Renal cortical epithelial cell (primary cell): ENCODE data around the gene ATG2A. TPM values are rescaled to one million over a fixed set of nuclear protein-coding genes. Genes with fewer than 3 reads are reported as not detected.

ENCODE experiments used
- DNase-seq: peaks from one replicate; pipeline ENCODE4 v3.0.0-alpha.2; 2011; ENCODE audit warnings: low read depth
- total RNA-seq: library from RNA; depleted of rRNA; stranded (reverse); fragments of >200 nt; gene quantifications from 2 replicates; pipeline ENCODE4 v1.2.3, GENCODE V29; 2014

ATG2A gene
- total RNA-seq, 1 donor from 2014 or later = 28.9 TPM

DNA sequence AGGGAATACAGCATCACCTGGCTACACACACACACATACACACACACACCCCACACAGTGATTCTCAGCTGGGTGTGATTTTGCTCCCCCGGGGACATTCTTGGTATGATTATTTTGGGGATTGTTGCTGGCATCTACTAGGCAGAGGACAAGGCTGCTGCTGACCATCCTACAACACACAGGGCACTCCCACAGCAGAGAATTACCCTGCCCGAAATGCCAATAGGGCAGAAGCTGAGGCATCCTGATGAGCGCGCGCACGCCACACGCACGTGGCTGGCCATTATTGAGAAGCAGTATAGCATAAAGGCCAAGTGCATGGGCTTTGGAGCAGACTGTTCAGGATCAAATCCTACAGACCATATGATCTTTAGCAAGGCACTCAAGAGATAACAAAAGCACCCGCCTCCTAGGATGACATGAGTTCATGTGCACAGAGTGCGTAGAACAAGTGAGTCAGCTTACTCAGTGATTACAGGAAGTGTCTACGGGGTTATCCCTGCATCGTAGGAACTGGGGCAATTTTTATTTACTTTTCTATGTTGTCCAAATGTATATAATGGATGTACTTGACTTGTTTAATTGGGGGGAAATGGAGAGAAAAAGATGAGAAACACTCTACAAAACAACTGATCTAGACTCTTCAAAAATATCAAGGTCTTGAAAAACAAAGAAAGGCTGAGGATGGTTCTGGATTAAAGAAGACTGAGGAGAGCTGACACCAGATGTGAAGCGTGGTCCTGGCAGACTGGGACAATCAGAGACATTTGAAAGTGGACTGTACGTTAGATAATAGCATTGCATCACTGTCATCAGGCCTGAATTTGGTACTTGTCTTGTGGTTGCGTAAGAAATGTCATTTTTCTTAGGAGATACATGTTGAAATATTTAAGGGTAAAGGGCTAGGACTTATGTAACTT is 31.4 kb downstream of the ATG2A start:
- DNase-seq = peak; percentile 51

DNA sequence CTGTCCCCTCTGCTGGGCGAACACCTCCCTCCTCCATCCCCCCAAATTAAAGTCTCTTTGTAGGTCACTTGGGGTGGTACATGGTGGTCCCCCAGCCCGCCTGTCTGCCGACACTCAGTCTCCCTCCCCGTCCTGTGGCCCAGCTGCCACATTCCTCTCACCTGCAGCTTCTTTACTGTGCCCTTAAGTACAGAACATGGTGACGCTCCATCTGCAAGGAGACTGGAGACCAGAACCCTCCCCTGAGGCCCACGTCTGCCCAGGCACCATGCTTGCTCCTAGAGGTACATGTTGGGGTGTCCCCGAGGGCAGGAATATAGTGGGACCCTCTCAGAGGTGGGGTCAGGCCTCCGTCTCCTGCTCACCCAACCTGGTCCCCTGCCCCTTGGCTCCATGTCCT is 33.0 kb downstream of the ATG2A start:
- no peak for DNase-seq

DNA sequence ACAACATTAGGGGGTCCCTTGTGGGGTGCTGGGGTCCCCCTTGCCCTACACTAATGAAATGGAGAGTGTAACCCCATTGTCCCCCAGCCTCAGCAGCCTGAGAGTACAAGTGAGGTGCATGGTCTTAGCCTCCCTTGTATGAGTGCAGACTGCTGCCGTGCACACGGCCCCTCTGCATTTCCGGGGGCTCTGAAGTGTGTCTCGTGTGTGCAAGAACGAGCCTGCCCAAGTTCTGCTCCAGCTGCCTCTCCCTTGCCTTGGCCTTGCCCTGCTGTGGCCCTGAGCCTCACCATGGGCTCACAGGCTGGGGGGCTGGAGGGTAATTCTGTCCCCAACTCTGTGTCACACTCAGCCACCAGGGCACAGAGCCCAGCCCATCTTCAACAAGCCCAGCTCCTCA is 33.4 kb downstream of the ATG2A start:
- no peak for DNase-seq

DNA sequence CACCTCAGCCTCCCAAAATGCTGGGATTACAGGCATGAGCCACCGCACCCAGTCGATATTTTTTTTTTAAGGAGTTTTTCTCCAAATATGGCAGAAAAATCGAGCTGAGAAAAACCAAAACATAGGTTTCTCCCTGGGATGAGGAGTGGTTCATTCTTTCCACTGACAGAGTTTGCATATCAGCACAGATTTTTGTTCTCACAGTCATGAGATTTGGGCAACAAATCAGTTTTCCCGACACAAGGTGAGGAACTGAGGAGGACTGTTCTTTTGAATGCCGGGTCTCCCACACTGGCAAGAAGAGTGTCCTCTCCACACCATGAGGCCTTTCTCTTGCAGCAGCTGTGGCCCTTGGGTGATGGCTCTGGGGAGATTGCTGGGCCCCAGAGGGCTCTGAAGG is 34.8 kb downstream of the ATG2A start:
- DNase-seq = no peak

DNA sequence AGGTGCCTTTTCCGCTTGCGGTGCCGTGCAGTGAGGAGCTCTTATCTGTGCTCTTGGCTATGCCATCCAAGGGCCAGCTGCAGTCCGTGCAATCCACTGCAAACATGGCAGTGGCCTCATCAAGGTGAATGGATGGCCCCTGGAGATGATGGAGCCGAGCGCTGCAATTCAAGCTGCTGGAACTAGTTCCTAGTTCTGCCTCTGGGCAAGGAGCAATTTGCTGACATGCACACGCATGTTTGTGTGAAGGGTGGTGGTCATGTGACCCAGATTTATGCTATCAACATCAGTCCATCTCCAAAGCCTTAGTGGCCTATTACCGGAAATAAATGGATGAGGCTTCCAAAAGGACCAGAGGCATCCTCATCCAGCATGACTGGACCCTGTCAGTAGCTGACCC is 35.5 kb downstream of the ATG2A start:
- DNase-seq = no peak

DNA sequence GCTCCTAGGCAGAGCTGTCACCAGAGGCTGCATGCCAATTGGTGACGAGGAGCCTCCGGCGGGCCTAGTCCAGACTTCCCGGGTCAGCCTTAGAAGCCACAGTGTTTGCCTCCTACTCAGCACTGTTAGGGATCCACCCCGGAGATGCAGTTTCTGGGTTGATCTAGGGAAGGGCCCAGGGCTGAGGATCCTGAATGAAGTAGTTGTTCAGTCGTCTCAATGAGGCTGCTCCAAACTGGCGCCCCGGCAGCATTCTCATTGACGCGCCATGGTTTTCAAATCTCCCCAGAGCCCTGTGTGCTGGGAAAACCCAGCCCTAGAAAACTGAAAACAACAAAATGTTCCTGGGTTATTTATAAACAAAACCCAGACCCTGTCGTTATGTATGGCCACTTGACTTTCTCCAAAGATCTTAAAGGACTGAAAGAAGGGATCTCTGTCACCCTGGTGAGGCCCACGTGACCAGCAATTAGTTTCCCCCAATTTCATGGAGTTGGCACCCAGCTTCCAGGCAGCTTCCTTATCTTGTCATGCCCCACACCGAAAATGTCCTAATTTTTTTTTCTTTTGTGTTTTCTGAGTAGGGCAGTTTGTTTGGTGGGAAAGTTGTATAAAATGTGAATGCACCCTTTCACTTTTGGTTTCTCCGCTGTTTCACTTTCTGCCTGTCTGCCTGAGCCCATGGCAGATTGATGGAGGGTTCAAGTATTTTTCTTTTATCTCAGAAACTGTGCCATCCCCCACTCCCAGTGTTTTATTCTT is 36.6 kb downstream of the ATG2A start:
- DNase-seq = no peak

DNA sequence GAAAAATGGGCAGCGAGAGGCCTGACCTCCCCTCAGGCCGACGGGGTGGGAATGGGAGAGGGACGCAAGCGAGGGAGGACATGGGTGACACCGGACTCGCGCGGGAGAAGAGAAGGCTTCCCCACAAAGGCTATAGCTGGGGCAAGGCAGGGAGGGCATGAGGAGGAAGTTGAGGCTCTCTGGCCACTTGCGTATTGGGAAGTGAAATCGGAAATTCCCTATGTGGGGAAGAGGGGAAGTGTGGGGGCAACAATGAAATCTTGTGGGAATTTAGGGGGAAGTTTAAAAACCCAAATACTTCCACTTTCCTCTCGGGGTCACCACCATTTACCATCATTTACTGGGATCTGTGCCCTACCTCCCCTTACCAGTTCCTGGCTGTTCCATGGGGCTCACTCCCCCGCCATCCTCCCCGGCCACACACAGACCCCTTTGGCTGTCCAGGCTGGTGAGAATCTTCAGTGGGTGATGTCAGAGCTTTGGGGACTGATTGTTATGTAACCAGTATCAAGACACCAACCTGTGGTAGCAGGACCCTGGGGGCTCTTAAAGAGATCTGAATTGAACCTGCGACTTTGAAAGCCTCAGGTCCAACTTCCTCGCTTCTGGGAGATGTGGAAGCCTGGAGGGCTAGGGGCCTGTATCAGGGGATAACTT is 37.6 kb downstream of the ATG2A start:
- no peak for DNase-seq

DNA sequence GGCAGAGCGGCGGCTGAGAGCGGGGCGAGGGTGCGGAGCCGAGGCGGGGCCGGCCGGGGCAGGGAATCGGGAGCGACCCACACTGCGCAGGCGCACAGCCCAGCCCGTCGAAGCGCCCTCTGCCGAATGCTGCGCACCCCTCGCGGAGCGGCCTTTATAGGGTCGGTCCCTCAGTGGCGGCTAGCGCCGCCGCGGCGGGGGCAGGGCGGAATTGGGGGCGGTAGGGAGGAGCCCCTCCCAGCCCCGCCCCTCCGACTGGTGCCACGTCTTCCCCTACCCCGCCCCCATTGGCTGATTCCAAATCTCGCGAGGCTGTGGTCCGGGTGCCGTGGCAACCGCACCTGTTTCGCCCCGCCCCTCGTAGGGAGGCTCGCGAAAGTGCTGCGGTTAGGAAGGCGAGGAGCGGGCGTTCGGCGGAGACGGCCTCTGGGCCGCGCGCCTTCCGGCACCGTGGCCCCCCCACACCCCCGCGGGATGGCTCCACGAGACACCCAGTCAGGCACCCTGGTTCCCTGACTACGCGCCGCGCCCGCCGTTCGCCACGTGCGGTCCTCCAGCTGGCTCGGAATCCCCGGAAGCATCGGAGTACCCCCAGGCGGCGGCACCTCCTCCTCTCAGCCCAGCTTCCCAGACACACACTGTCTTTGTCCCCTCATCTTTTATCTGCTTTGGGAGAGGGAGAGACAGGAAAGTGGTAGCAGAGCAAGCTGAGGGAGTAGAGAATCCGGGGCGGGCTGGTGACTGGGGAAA is 38.3 kb downstream of the ATG2A start, which contains the start of gene EHD1:
Gene EHD1 (minus strand): TSS at position 128 of the 750 bp plus-strand sequence. CDS start 157 bp downstream, outside the sequence.
- peak; percentile 84 for DNase-seq

DNA sequence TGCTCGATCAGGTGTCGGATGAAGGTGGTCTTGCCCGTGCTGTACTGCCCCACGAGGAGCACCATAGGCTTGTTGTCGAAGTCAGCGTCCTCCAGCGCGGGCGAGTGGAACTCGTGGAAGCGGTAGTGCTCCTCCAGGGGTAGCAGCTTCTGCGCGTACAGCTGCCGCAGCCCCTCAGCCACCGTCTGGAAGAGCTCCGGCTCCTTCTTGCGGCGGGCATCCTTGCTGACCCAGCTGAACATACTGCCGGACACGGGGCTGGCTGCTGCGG is 38.9 kb downstream of the ATG2A start:
- DNase-seq = no peak

DNA sequence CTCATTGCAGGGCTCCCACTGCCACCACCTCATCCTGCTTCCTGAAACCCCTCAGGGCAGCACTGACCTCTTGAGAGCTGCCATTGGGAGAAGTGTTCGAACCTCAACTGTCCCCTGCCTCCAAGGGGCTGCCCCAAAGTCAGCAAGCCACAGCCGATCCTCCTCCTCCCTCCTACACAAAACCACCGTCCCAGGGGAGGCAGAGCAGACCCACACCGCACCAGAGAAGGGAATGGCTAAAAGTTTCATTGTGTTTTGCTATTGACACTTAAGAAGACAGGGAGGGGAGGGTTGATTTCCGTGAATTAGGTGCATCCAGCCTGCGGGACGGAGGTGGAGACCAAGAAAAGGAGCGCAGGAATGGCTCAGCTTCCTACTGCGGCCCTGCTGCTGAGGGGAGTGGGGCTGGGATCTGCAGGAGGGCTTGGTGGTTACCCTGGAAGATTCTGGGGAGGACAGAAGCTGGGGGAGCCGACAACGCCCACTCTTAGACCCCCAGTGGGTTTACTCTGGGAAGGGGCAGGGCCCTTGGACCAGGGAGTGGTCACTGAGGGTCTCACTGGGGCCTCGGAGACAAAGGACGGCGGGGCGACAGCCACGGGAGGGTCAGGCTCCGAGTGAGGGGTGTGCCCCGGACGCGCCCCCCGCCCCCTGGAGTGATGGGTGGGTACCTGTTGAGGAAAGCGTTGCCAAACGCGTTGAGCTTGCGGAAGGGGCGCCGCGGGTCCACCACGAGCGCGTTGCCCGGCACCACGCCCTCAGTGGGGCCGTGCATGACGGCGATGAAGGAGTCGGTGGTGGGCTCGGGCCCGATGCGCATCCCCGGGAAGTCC is 39.4 kb downstream of the ATG2A start:
- no peak for DNase-seq

DNA sequence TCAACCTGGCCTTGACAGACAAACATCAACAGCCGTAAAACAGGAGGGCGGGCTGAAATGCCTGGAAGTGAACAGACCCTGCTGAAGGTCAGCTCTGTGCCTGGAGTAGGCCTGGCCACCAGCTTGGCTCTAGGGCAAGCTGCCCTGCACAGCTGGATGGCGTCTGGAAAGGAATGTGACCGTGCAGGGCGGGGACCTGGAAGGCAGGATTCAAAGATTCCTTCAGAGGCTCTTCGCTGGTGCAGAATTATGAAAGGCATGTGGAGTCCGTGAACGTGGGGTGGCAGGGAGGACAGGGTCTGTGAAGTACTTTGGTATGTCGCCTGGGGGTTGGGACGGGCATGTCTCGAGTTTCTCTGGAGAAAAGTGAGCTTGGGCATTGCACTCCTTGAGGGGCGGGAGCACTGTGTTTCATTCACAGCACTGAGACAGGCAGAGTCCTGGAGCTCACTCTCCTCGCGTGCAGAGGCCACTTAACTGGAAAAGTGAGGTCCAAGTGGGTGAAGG is 40.1 kb downstream of the ATG2A start:
- DNase-seq = peak; percentile 68

DNA sequence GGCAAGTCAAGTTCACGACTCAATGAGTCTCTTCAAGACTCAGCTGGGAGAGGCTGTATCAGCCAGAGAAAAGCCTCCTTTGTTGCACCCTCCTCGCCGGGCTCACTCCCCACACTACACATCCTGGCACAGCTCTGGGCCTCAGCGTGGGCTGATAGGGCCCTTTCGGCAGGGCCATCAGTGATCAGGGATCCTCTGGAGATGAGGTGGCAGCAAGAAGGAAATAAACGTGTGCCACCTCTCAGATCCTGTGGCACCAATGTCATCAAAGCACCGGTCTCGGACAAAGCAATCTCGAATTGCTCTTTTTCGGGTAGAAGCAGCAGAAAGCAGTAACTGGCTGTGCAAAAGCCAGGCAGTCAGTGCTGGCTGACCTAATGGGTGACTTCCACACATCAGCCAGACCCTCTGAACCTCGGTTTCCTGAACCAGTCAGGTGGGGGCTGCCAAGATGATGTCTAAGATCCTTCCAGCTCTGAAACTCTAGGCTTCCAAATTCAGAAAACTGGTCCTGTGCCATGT is 40.7 kb downstream of the ATG2A start:
- DNase-seq = no peak

DNA sequence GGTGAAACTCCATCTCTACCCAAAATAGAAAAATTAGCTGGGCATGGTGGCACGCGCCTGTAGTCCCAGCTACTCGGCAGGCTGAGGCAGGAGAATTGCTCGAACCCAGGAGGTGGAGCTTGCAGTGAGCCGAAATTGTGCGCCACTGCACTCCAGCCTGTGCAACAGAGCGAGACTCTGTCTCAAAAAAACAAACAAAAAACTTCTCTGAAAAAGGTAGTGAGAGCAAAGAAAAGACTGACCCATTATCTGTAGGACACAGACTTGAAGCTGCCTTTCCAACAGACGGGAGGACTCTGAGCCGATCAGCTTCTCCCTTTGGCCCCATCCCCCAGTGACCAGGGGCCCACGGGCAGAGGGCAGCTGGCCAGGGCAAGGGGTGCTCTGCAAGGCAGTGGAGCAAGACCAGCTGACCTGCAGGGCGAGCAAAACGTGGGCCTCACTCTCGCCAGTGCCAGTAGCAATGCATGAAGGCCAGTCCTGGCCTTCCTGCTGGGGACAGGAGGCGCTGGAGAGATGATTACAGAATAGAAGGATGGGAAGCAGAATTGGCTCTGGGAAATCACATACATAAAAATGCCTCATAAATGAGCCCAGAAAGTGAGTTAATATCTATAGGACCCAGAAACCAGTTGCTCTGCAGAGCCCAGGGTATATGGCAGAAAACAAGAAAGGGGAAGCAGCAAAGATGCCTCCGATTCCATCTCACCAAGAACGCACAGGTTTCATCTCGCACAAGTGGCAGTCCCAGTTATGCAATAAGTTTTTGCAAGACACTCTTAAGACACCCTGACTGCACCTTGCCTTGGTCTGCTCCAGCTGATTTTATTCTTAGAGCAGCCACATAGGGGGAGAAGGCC is 41.4 kb downstream of the ATG2A start:
- DNase-seq = no peak

DNA sequence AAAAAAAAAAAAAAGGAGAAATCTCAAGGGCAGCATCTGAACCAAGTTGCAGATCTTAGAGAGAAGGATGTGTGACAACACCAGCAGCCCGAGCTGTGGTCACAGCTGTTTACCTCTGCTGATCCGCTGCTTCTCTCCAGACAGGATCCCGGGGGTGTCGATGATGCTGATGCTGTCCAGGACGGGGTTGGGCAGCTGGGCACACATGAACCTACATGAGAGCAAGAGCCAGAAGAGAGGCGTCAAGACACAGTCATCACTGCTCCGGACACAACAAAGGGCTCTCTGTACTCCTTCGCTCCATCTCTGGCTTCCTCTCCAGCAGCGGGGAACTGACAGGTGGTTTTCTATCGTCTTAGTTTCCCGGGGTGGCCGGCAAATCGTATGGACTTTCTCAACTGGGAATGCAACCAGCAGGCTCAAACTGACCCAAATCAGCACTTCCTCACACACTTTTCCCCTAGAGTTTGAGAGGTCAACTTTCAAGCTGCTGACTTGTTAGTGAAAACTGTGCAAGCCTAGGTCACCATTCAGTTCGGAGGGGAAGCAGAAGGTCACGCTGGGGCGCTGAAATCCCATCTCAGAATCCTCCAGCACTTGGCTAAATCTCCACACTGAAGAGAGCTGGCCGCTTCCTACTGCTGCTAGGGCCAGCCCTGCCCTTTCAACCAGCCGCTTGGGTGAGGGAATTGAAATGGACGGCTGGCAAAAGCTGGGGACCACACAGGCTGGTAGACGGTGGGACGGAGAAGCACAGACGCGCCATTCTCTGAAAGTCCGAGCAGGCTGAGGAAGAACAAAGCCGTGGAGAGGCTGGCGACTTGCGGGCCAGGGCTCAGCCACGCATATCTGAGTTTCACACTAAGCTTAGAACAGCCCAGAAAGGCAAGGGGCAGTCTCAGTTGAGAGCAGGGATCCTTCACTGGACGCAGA is 42.4 kb downstream of the ATG2A start:
- DNase-seq = no peak

DNA sequence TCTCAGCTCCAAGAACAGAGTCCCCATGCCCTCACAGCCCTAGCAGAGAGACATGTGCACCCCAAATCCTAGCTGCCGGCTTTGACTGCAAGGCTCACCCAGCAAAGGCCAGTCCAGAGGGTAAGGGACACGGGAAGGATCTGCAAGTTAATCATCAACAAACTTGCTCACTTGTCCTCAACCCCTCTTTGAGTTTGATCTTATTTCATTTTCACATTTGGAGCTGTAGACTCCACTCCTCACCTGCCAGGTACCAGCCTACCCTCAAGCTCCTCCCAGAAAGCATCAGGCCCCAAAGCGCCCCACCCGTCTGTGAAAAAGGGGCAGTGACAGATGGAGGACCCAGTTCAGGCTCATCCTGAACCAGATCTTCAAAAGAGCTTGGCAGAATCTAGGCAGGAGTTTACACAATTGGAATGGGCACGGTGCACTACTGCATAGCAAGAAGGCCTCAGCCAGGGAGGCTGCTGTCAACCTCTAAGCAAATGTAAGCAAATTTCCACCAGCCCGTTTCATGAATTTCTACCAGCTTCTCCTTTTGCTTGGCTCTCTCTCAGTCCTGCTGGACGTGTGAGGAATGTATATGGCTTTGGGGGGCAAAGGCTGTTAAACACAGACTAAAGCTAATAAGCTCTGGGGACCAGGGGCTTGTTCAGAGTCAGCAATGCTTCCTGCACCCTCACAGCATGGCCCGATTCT is 44.1 kb downstream of the ATG2A start:
- DNase-seq = peak; percentile 24

DNA sequence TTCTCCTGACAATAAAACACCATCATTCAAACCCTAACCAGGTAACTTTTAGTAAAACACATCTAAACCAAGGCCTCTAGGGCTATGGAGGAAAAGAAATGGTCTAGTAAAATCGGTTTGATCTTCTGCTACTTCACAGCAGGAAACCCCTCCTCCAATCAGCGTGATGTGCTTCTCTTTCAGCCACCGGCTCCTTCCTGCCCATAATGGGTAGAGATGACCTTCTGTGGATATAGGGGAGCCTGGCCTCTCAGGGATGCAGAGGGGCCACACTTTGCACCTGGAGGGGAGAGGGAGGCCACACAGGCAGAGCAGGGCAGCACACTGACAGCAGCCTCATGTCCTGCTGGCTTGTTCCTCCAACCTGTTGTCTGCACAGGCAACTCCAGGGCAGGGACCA is 45.5 kb downstream of the ATG2A start:
- no peak for DNase-seq

DNA sequence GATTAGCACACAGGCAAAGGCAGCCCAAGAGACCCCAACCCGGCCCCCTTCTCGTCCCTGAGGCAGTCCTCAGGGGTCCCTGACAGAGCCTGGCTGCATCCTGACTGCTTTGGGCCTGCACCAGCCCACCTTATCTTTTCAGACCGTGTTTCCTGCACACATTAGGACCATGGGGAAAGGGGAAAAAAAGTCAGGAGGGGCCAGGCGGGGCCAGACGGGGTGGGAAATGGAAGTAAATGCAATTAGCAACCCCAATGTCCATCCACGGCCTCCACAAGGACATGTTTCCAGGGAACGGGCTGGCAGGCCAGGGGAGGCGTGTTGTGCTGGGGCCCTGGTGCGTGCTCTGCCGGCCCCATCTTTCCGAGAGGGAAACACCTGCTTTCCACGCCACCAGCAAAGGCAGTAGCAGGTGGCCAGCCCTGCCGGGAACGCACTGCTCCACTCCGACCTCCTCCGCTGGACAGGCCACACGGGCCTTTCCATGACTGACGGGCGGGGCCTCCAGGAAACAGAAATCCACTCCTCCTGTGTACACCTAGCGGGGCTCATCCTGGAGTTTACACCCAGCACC is 46.0 kb downstream of the ATG2A start:
- no peak for DNase-seq
